ENCODE measurements around the gene ULK1. TPM values are rescaled to one million over a fixed set of nuclear protein-coding genes. Genes with fewer than 3 reads are reported as not detected.
A peak's percentile ranks its signal among the peaks of the same experiment; 100 is the strongest.

ULK1 gene
- total RNA-seq, 2 experiments from 2014 or later = 11.4 to 12.5 TPM

- H3K4me3 Mint-ChIP-seq = peak overlapping the region; percentile 97
- DNase-seq = no peak
- peaks cover 16% of the 10 kb centered on the region for H3K4me1 Mint-ChIP-seq
- no peaks in the 10 kb centered on the region for H3K27me3 Mint-ChIP-seq
- H3K27ac Mint-ChIP-seq = peak overlapping the region; percentile 84
- H3K36me3 Mint-ChIP-seq = peaks cover 28% of the 10 kb centered on the region
- no peaks in the 10 kb centered on the region for H3K9me3 Mint-ChIP-seq
These were observed 33.8 kb downstream of the ULK1 start for GRCh38 chr12:131928080-131928710.

DNA sequence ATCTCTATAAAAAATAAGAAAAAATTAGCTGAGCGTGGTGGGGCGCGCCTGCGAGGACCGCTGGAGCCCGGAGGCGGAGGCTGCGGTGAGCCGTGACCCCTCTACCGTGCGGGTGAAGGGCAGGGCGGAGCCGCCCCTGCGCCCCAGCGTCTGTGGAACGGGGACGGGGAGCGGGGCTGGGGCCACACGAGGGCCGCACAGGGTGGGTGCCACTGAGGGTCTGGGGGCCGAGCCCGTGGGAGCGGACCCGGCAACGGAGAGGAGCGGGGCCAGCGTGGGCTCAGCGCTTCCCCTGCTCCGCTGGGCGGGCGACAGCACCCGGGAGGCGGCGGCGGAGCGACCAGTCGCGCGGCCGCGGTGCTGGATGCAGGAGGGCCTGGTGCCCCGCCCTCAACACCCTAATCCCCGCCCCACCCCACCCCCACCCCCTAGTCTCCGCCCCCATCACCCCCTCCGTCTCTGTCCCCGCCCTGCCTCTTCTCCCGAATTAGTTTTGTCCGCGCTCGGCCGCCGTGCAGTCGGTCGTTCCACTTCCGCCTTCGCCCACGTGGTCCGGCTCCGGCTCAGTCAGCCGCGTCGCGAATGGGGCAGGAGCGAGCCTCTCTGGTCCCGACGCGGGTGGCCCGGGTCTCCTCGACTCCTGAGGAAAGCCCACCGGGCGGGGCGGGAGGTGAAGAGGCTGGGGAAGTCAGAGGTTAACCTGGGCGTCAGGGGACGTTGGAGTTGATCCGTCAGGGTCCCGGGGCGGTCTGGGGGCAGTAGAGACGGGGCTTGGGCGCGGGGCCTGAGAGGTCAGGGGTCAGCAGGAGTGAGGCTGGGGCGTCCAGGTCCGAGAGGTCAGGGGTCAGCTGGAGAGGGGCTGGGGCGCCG lies 34.5 kb downstream of the ULK1 start, which contains the start of gene PUS1:
Gene PUS1, plus strand, starts transcription at position 566 of the 870 bp plus-strand sequence. CDS start 447 bp downstream, outside the sequence.
- Mint-ChIP-seq H3K36me3 (peaks cover 35% of the 10 kb centered on the region), H3K27me3 (no peaks in the 10 kb centered on the region), H3K9me3 (no peaks in the 10 kb centered on the region), H3K27ac (peak within 1 kb of the TSS; percentile 96), H3K4me1 (peaks cover 16% of the 10 kb centered on the region), H3K4me3 (peak within 1 kb of the TSS; percentile 97)
- peak; percentile 93 for DNase-seq

- peak; percentile 47 for DNase-seq
- H3K9me3 Mint-ChIP-seq = no peaks in the 10 kb centered on the region
- H3K27me3 Mint-ChIP-seq = no peaks in the 10 kb centered on the region
- H3K36me3 Mint-ChIP-seq = peaks cover 37% of the 10 kb centered on the region
- H3K27ac Mint-ChIP-seq = peak overlapping the region; percentile 96
- H3K4me1 Mint-ChIP-seq = peaks cover 13% of the 10 kb centered on the region
- peak overlapping the region; percentile 97 for H3K4me3 Mint-ChIP-seq
These were observed 35.4 kb downstream of the ULK1 start for GRCh38 chr12:131929581-131930456.

GRCh38 chr12:131930510-131930909 lies 36.1 kb downstream of the ULK1 start:
- no peaks in the 10 kb centered on the region for H3K9me3 Mint-ChIP-seq
- no peak for DNase-seq
- H3K4me1 Mint-ChIP-seq = peaks cover 13% of the 10 kb centered on the region
- peaks cover 37% of the 10 kb centered on the region for H3K36me3 Mint-ChIP-seq
- peak overlapping the region; percentile 97 for H3K4me3 Mint-ChIP-seq
- H3K27ac Mint-ChIP-seq = peak overlapping the region; percentile 82
- no peaks in the 10 kb centered on the region for H3K27me3 Mint-ChIP-seq

DNA sequence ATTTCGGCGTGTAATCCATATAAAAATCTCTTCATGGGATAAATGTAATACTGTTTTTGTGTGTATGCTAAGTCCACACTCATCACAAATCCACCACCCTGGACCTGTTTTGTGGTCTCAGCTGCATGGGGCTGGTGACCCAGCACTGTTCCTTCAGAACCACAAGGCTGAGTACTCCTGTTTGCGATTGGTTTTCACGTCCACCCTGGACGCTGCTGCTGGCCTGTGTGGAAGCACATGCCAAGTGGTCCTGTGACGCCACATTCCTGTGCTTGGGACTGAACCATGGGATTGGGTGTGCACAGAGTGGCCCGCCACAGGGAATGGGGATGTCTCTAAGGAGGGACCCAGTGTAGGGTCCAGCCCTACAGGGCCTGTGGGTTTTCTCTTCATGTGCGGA lies 39.0 kb downstream of the ULK1 start:
- Mint-ChIP-seq H3K27me3 (no peaks in the 10 kb centered on the region), H3K4me3 (no peak overlapping the region), H3K36me3 (peaks cover 50% of the 10 kb centered on the region), H3K9me3 (no peaks in the 10 kb centered on the region), H3K4me1 (peaks cover 10% of the 10 kb centered on the region), H3K27ac (no peak overlapping the region)
- DNase-seq = no peak

DNA sequence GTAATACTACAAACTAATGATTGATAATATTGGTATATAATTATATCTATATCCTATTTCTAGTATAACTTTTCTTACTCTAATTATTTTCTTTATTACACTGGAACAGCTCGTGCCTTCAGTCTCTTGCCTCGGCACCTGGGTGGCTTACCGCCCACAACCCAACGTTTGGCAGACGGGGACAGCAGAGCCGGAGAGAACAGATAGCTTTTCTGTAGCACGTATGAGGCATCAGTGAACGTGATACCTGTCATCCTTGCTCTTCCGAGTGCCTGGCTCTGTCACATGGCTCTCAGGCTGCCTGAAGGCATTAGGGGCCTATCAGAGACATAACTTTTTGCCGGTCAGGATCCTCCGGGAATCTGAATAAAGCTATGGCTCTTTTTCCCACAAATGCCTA lies 40.1 kb downstream of the ULK1 start:
- H3K36me3 Mint-ChIP-seq = peaks cover 53% of the 10 kb centered on the region
- H3K4me1 Mint-ChIP-seq = peaks cover 10% of the 10 kb centered on the region

DNA sequence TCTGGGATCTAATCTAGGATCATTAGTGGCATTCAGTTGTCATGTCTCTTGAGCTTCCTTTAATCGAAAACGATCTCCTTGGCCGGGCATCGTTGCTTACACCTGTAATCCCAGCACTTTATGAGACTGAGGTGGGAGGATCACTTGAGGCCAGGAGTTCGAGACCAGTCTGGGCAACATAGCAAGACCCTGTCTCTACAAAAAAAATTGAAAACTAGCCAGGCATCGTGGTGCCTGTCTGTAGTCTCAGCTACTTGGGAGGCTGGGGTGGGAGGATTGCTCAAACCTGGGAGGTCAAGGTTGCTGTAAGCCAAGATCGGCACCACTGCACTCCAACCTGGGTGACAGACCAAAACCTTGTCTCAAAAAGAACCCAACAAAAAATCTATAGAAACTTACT lies 43.7 kb downstream of the ULK1 start:
- H3K27ac Mint-ChIP-seq = peak overlapping the region; percentile 15

More for the DNA sequence above, 40.1 kb downstream of the ULK1 start:
- Mint-ChIP-seq H3K9me3 (no peaks in the 10 kb centered on the region), H3K27me3 (no peaks in the 10 kb centered on the region), H3K27ac (no peak overlapping the region), H3K4me3 (no peak overlapping the region)
- DNase-seq = no peak

DNA sequence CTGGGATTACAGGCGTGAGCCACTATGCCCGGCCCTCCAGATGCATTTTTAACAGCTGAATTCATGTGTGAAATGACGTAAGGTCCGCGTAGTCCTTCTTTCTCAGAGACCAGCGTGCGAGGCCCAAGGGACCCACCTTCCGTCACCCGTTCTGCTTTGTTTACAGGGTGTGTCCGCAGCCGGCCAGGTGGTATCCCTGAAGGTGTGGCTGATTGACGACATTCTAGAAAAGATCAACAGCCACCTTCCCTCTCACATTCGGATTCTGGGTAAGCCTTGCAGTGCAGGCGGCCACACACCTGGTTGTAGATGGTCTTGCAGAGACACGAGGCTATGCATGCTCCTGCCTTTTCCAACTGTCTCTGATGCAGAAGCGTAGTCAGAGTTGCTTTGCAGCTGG lies 44.6 kb downstream of the ULK1 start:
- no peaks in the 10 kb centered on the region for H3K9me3 Mint-ChIP-seq
- no peak for DNase-seq
- H3K4me3 Mint-ChIP-seq = no peak overlapping the region
- H3K4me1 Mint-ChIP-seq = no peaks in the 10 kb centered on the region
- peak overlapping the region; percentile 43 for H3K27ac Mint-ChIP-seq
- no peaks in the 10 kb centered on the region for H3K27me3 Mint-ChIP-seq
- H3K36me3 Mint-ChIP-seq = peaks cover 49% of the 10 kb centered on the region

More for the DNA sequence above, 43.7 kb downstream of the ULK1 start:
- H3K27me3 Mint-ChIP-seq = no peaks in the 10 kb centered on the region
- peaks cover 48% of the 10 kb centered on the region for H3K36me3 Mint-ChIP-seq
- no peak overlapping the region for H3K4me3 Mint-ChIP-seq
- DNase-seq = no peak
- no peaks in the 10 kb centered on the region for H3K4me1 Mint-ChIP-seq
- H3K9me3 Mint-ChIP-seq = no peaks in the 10 kb centered on the region

DNA sequence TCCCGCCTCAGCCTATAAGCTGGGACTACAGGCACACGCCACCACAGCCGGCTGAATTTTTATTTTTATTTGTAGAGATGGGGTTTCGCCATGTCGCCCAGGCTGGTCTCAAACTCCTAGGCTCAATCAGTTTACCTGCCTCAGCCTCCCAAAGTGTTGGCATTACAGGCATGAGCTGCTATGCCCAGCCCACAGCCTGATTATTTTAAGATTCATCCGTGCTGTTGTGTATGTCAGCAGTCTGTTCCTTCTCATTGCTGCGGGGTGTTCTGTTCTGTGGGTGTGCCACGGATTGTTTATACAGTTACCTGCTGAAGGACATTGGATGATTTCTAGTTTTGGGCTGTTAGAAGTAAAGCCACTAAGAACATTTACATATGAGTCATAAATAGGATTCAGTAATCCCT lies 45.7 kb downstream of the ULK1 start:
- peaks cover 55% of the 10 kb centered on the region for H3K36me3 Mint-ChIP-seq
- H3K4me1 Mint-ChIP-seq = no peaks in the 10 kb centered on the region
- no peaks in the 10 kb centered on the region for H3K27me3 Mint-ChIP-seq
- no peak for DNase-seq
- H3K4me3 Mint-ChIP-seq = no peak overlapping the region
- no peaks in the 10 kb centered on the region for H3K9me3 Mint-ChIP-seq
- H3K27ac Mint-ChIP-seq = no peak overlapping the region

GRCh38 chr12:131941116-131941986 lies 46.9 kb downstream of the ULK1 start:
- DNase-seq = no peak
- Mint-ChIP-seq H3K4me1 (no peaks in the 10 kb centered on the region), H3K27ac (peak overlapping the region; percentile 16), H3K4me3 (no peak overlapping the region), H3K27me3 (no peaks in the 10 kb centered on the region), H3K36me3 (peaks cover 55% of the 10 kb centered on the region), H3K9me3 (no peaks in the 10 kb centered on the region)

GRCh38 chr12:131941987-131942341 lies 47.5 kb downstream of the ULK1 start:
- no peak overlapping the region for H3K4me3 Mint-ChIP-seq
- H3K27me3 Mint-ChIP-seq = no peaks in the 10 kb centered on the region
- H3K9me3 Mint-ChIP-seq = no peaks in the 10 kb centered on the region
- DNase-seq = no peak
- no peaks in the 10 kb centered on the region for H3K4me1 Mint-ChIP-seq
- H3K36me3 Mint-ChIP-seq = peaks cover 54% of the 10 kb centered on the region
- no peak overlapping the region for H3K27ac Mint-ChIP-seq

DNA sequence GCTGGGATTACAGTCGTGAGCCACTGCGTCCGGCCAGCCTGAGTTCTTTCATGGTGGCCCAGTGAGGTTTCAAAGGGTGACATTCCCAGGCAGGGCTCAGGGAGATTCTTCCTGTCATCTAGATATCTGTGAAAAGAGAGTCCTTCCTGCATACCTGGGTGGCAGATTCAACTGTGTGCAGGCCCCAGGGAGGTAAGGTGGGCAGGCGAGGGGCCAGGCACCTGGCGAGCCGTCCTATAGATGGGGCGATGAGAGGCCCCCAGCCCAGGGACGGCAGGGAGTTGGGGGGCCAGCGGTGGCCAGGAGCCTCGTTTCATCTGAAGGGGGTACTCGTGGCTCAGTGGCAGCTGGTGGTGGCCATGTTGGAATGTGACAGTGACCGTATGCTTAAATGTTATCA lies 48.2 kb downstream of the ULK1 start:
- no peak for DNase-seq
- H3K36me3 Mint-ChIP-seq = peaks cover 51% of the 10 kb centered on the region
- H3K4me3 Mint-ChIP-seq = no peak overlapping the region
- no peaks in the 10 kb centered on the region for H3K27me3 Mint-ChIP-seq
- H3K4me1 Mint-ChIP-seq = no peaks in the 10 kb centered on the region
- no peak overlapping the region for H3K27ac Mint-ChIP-seq
- no peaks in the 10 kb centered on the region for H3K9me3 Mint-ChIP-seq

GRCh38 chr12:131943389-131943788 lies 49.0 kb downstream of the ULK1 start:
- peaks cover 48% of the 10 kb centered on the region for H3K36me3 Mint-ChIP-seq
- no peak for DNase-seq
- H3K27ac Mint-ChIP-seq = no peak overlapping the region
- H3K9me3 Mint-ChIP-seq = no peaks in the 10 kb centered on the region
- no peaks in the 10 kb centered on the region for H3K27me3 Mint-ChIP-seq
- H3K4me1 Mint-ChIP-seq = peaks cover 3% of the 10 kb centered on the region
- H3K4me3 Mint-ChIP-seq = no peak overlapping the region

DNA sequence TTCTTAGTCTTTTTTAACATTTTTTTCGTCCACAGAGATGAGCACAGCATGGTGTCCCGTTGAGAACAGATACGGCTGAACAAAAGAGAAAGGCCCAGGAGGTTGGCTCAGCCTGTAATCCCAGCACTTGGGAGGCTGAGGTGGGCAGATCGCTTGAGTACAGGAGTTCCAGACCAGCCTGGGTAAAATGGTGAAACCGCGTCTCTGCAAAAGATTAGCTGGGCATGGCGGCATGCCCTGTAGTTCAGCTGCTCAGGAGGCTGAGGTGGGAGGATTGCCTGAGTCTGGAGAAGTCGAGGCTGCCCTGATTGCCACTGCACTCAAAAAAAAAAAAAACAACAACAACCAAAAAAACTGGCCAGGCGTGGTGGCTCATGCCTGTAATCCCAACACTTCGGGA lies 49.5 kb downstream of the ULK1 start:
- H3K27me3 Mint-ChIP-seq = no peaks in the 10 kb centered on the region
- no peak for DNase-seq
- no peaks in the 10 kb centered on the region for H3K9me3 Mint-ChIP-seq
- no peak overlapping the region for H3K4me3 Mint-ChIP-seq
- H3K4me1 Mint-ChIP-seq = peaks cover 7% of the 10 kb centered on the region
- no peak overlapping the region for H3K27ac Mint-ChIP-seq
- peaks cover 47% of the 10 kb centered on the region for H3K36me3 Mint-ChIP-seq

Measured in activated naive CD8-positive, alpha-beta T cell treated with anti-CD3 and anti-CD28 coated beads for 36 hours (primary cell).